GM21786 (cell line): Measurements from ENCODE around the gene RFC5.
"Not testable (repeated sequence)": the region's sequence is repeated elsewhere in the genome, so short reads cannot be mapped to it uniquely, and the experiment has no call there.

ENCODE experiments used
- ATAC-seq: cut with Tn5 transposase; IDR thresholded peaks from one replicate; pipeline ENCODE4 v1.9.1; 2021; ENCODE audit not compliant: unreplicated experiment

The RFC5 gene

GRCh38 chr12:118013283-118013682 is 3.2 kb upstream of the RFC5 start:
- no peak for ATAC-seq

- no peak for ATAC-seq
Observed at GRCh38 chr12:118015306-118015705, 1.2 kb upstream of the RFC5 start.

GRCh38 chr12:118015944-118016343 is 559 bp upstream of the RFC5 start:
- no peak for ATAC-seq

- no peak for ATAC-seq
Observed at GRCh38 chr12:118017926-118018325, 1.4 kb downstream of the RFC5 start.

DNA sequence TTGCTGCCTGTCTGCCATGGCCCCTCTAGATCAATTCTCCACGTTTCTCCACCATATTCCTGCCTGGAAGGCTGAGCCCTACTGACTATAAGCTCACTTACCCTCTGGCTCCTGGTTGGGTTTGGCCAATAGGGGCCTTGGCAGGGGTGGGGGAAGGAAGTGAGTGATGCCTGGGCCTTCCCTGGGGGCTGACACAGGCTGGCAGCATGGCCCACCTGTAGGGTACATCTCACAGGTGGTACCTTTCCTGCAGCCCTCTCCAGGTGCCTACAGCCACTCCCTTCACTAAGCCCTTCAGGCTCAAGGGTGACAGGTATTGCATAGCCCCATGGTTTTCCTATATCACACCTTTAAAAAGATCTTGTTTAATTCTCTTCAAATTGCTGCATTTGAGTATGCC is 3.5 kb downstream of the RFC5 start:
- no peak for ATAC-seq

DNA sequence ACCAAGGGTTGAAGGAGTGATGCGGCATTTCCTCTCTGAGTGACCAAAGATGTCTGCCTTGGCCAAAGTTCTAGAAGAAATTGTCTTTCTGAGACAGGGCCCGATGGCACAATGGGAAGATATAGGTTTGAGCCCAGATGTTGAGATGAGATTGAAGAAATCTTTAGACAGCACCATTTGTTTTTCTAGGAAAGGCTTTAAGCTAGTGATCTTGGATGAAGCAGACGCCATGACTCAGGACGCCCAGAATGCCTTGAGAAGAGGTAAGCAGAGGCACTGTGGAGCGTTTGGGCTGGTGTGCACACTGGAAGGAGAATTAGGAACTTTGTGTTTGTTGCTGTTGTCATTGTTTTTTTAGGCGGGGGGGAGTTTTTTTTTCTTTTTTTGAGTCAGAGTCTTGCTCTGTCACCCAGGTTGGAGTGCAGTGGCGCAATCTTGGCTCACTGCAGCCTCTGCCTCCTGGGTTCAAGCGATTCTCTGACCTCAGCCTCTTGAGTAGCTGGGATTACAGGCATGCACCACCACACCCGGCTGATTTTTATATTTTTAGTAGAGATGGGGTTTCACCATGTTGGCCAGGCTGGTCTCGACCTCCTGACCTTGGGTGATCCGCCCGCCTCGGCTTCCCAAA is 5.7 kb downstream of the RFC5 start:
- ATAC-seq: not testable (repeated sequence)

DNA sequence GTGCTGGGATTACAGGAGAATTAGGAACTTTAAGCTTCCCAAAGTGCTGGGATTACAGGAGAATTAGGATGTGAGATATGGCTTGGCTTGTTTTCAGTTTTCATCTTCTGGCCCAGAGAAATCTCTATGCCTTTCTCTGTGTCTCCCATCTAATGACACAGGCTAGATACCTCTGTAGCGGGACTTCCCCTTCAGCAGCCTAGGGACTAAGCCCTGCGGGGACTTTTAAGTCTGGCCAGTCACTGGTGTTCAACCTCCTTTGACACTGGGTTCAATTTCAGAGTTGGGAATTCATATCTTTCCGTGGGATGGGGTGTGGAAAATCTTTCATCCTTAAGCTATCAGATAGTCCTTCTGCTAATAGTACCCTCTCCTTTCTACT is 6.2 kb downstream of the RFC5 start:
- no peak for ATAC-seq

GRCh38 chr12:118023301-118023860 is 6.9 kb downstream of the RFC5 start:
- no peak for ATAC-seq

- no peak for ATAC-seq
Observed at GRCh38 chr12:118025168-118025567, 8.7 kb downstream of the RFC5 start.

DNA sequence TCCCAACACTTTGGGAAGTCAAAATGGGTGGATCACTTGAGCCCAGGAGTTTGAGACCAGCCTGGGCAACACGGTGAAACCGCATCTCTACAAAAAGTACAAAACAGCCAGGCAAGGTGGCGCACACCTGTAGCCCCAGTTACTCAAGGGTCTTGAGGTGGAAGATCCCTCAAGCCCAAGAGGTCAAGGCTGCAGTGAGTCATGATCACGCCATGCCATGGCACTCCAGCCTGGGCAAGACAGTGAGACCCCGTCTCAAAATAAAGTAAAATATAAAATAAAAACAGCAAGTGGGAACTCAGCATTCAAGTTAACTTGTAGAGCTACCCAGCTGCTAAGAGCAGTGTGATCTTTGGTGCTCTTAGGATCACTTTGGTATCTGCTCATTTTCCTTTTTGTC is 12.7 kb downstream of the RFC5 start:
- no peak for ATAC-seq

GRCh38 chr12:118032188-118032587 is 15.7 kb downstream of the RFC5 start:
- no peak for ATAC-seq

DNA sequence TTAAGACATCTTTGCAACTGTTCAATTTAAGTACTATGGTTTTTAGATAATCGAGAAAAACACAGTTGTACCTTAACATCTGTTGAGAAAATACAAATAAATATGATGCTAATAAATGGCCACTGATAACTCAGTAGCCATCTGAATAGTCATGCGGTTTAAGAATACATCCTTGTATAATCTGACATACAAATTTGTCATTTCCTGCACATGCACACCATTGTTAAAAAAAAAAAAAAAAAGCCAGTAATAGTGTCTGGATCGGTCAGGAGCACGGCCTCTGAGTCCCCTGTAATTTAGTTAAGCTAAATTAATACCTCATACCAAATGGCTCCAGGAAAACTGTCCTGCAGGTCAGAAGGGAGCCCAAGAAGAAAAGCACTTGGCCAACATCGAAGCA is 16.8 kb downstream of the RFC5 start:
- no peak for ATAC-seq

DNA sequence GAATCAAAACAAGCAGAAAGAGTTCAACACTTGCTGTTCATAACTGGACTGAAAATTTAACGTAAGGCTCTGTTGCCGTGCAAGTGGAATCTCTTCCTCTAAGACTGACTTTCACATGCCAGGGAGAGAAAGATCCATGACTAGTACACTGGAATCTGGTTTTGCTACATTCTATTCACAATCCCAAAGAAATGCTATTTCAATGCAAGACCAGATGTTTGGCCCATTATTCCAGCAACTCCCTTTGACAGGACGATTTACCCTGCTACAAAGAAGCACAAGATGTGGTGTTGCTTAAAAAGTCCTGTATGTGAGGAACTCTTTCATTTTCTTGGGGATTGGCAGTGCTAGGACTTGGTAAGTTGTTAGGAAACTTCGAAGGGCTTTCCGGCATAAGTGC is 17.4 kb downstream of the RFC5 start:
- no peak for ATAC-seq

DNA sequence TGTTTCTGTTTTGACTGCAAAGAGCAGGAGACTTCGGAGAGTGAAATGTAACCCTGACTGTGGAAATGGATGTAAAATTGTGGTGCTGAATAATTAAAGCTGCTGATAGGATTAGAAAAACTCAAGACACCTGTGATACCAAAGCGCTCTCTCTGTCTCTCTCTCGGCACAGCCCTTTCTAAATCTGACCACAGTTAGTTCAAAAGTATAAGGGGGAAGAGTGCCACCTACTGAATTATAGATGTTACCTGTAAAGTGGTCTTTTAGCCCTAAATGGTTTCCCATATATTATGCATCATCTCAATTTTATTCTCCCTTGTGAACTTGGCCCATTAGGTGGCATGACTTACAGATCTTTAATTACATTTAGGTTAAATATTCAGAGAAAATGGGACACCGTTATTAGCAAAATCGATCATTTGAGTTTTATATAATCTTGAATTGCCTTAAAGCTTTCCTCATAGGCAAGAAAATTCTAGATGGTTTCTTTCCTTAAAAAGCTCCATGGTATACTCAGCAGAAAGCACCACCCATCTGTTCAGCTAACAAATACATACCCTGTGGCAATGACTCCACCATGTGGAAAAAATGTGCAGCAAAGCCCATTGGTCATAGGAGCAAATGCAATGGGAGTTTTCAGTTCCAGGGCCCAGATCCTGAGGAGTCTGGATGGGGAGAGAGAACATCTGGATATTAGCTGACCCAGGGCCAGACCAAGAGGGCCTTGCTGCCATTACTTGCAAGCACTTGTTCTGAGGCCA is 18.1 kb downstream of the RFC5 start:
- no peak for ATAC-seq

DNA sequence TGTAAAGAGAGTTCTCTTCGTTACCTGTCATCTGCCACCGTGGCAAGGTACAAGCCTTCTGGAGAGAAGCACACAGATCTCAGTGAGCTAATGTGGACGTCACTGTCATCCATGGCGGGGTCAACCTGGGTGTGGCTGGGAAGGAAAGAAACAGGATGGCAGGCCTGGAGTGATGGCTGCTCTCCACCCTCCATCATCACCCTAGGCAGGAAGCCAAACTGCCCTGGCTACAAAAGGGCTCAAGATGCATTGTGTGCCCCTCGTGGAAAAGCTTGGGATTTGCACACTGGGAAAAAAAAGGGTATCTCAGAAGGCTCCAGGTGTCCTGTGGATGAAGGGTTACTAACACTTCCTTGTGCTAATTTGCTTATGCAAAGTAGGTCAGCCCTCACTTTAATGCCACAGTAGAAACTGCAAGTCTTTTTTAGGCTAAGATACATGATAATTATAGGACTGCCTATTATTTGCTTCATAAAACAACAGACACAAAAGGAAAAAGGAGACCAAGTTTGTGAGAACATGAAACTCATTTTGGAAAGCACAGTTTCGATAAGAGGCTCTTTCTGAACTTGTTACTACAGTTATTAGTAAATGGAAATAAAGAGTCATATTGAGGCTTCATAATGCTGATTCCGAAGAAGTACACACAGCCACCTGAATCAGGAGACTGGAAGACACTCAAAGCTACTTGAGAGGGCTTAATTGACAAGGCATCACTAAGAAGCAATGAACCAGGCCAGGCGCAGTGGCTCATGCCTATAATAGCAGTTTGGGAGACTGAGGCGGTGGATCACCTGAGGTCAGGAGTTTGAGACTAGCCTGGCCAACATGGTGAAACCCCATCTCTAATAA is 18.9 kb downstream of the RFC5 start:
- peak; percentile 82 for ATAC-seq

- no peak for ATAC-seq
Observed at GRCh38 chr12:118036672-118037411, 20.3 kb downstream of the RFC5 start.

DNA sequence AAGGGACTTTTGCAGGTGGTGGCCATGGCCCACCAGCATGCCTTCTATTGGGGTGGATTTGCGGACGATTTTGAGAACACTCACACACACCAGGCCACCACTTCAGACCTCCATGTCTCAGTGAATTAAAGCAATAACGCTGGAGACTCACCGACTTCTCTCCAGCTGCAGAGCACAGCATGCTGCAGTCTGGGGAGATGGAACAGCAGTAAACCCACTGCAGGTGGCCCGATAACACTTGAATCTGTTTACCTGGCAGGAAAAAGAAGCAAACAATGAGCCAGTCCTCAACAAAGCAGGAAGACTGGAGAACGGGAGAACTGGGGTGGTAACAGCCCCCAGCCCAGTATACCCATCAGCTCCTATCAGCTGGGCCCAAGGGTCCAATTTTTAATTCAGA is 21.6 kb downstream of the RFC5 start:
- ATAC-seq: no peak

GRCh38 chr12:118042091-118042490 is 25.6 kb downstream of the RFC5 start:
- ATAC-seq: no peak

DNA sequence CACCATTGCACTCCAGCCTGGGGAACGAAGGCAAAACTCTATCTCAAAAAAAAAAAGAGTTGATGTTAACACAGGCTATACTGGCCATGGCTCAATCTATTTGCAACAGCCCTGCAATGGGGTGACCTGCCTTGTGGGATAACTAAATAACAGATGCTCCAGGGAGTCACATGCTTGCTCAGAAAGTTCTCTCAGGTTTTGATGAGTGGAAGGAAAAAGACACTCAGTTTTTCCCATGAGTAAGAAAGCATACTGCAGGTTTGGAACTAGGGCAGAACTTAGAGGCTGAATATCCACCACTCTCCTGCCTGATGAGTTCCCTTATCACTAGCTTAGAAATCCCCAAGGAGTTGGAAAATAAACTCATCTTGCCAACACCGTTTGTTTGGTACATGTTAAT is 27.6 kb downstream of the RFC5 start:
- no peak for ATAC-seq

- no peak for ATAC-seq
Observed at GRCh38 chr12:118044577-118044976, 28.1 kb downstream of the RFC5 start.

- ATAC-seq: no peak
Observed at GRCh38 chr12:118046430-118046829, 29.9 kb downstream of the RFC5 start.
